ENCODE measurements around the gene SLCO2B1. TPM values are rescaled to one million over a fixed set of nuclear protein-coding genes. Genes with fewer than 3 reads are reported as not detected.

The SLCO2B1 gene
- total and polyA plus RNA-seq, 2 of the 8 experiments (the other 6 are each of a cell fraction or from before 2014, with no cell fraction given): 0.03 TPM; not detected in 1

- Histone ChIP-seq H3K9me3 (ENCODE audit: insufficient read depth in 2 of 2, low read depth in 1 of 2, low read length in 1 of 2) (no peaks in the 10 kb centered on the region), H3K4ac (replicated peaks; ENCODE audit: insufficient read length, low read depth, low read length) (no peak overlapping the region), H2AFZ (ENCODE audit: low read length) (no peak overlapping the region), H3K79me1 (ENCODE audit: low read depth, low read length) (no peaks in the 10 kb centered on the region), H3K27me3 (replicated peaks in 1 of 4; ENCODE audit: control insufficient read depth in 3 of 4, extremely low read depth in 1 of 4, insufficient read depth in 3 of 4, low read length in 3 of 4) (peaks cover 24 to 50% (median 40%) of the 10 kb centered on the region in 4 experiments), H3K18ac (ENCODE audit: extremely low read depth, low read length) (no peak overlapping the region), H3K56ac (replicated peaks; ENCODE audit: insufficient read length, low read depth, low read length) (no peak overlapping the region), H4K5ac (ENCODE audit: insufficient read length, low read depth, low read length) (no peak overlapping the region), H4K20me1 (replicated peaks in 1 of 2; ENCODE audit: control insufficient read depth in 1 of 2, insufficient read depth in 2 of 2, low read length in 2 of 2) (peaks cover 0 to 3% of the 10 kb centered on the region in 2 experiments), H2BK20ac (ENCODE audit: low read length) (no peak overlapping the region), H2BK15ac (ENCODE audit: low read length) (no peak overlapping the region), H3K23ac (ENCODE audit: insufficient read length) (no peak overlapping the region), H3K4me3 (ENCODE audit: extremely low read depth in 1 of 4, insufficient read depth in 2 of 4, low read depth in 3 of 4, low read length in 4 of 4) (peak overlapping the region in 1 of 4 experiments; percentile 63; a peak in 1 of 8 replicates), H4K8ac (ENCODE audit: extremely low read depth, insufficient read depth, low read length) (no peak overlapping the region; the same call in 1 of the 2 replicates), H3K36me3 (ENCODE audit: control insufficient read depth in 2 of 4, insufficient read depth in 4 of 4, low read length in 3 of 4) (no peaks in the 10 kb centered on the region), H2BK5ac (ENCODE audit: low read depth, low read length) (no peak overlapping the region), H3K4me1 (replicated peaks in 1 of 4; ENCODE audit: control insufficient read depth in 3 of 4, insufficient read depth in 4 of 4, low read length in 3 of 4) (peaks cover 5 to 16% (median 9%) of the 10 kb centered on the region in 4 experiments), H3K9ac (replicated peaks in 1 of 4; ENCODE audit: extremely low read depth in 1 of 4, low read depth in 3 of 4, low read length in 3 of 4) (no peak overlapping the region), H4K91ac (replicated peaks; ENCODE audit: insufficient read length, low read length) (no peak overlapping the region), H3K14ac (ENCODE audit: insufficient read length) (no peak overlapping the region), H2BK120ac (replicated peaks; ENCODE audit: low read depth, low read length) (no peak overlapping the region), H3K23me2 (ENCODE audit: low read depth, low read length) (peaks cover 12% of the 10 kb centered on the region; the same call in 1 of the 2 replicates), H3K79me2 (ENCODE audit: control insufficient read depth in 1 of 2, insufficient read depth in 2 of 2, low read length in 2 of 2) (no peaks in the 10 kb centered on the region), H3K27ac (ENCODE audit: low read depth, low read length) (no peak overlapping the region), H2AK5ac (ENCODE audit: low read depth, low read length) (0 out of 2 replicates have a peak overlapping the region, but pooled peaks have one; percentile 3), H2BK12ac (ENCODE audit: low read depth, low read length) (no peak overlapping the region), H3K4me2 (ENCODE audit: insufficient read depth in 1 of 2, low read depth in 2 of 2, low read length in 2 of 2) (peak overlapping the region in 1 of 2 experiments; percentile 79; a peak in 1 of 4 replicates)
- no peak for FAIRE-seq
- 83% methylated on average over 14 of the region's 16 CpGs; no CpG with 5 or more reads in 1 of the 2 experiments for WGBS, 2 experiments (ENCODE audit: extremely low coverage in 1 of 2, insufficient coverage in 1 of 2, insufficient read length in 1 of 2, insufficient replicate concordance in 2 of 2, low coverage in 1 of 2, low lambda C conversion rate in 2 of 2, missing lambda C conversion rate in 1 of 2)
- CTCF ChIA-PET (ENCODE audit: partially characterized antibody): interaction anchor here (0.6 to 45.7 kb wide), 15 partner anchors 0 to 244 kb away, joined by 3 to 952 read pairs (median 4); partner anchors contain the start of genes SLCO2B1 and TPBGL
- DNase-seq (ENCODE audit: low read depth in 1 of 2, low spot score in 2 of 2): no peak
- POLR2A ChIA-PET (ENCODE audit: partially characterized antibody): interaction anchor here (0.8 to 1.5 kb wide), 2 partner anchors 20 to 158 kb away, joined by 3 to 7 read pairs; no protein-coding TSS in a partner anchor
- TF ChIP-seq TBP (IDR thresholded peaks at IDR 0.05; ENCODE audit: low read depth, low read length) (no peak), KDM1A (IDR thresholded peaks at IDR 0.05; ENCODE audit: borderline replicate concordance, low read length) (no peak), EGR1 (IDR thresholded peaks at IDR 0.05; ENCODE audit: borderline replicate concordance, low read depth, low read length) (no peak), TAF1 (IDR thresholded peaks at IDR 0.05; ENCODE audit: low read depth, low read length) (no peak), SAP30 (IDR thresholded peaks at IDR 0.05; ENCODE audit: insufficient read depth, insufficient replicate concordance, low read length) (no peak), CBX5 (IDR thresholded peaks at IDR 0.05; ENCODE audit: low read depth, low read length) (no peak), CHD1 (IDR thresholded peaks at IDR 0.05; ENCODE audit: low read depth, low read length) (no peak), EZH2 (IDR thresholded peaks at IDR 0.05; ENCODE audit: low read depth, low read length, severe bottlenecking) (no peak), FOSL1 (IDR thresholded peaks at IDR 0.05; ENCODE audit: insufficient read depth, low read depth, low read length) (no peak), HDAC6 (IDR thresholded peaks at IDR 0.05; ENCODE audit: low read depth, low read length) (no peak)
Measured at GRCh38 chr11:75242722-75243600, 92.1 kb downstream of the SLCO2B1 start.

Data from H1 (cell line).